NCI-H82 (cell line): ENCODE data around the gene ZNF648.
"Not testable (repeated sequence)": the region's sequence is repeated elsewhere in the genome, so short reads cannot be mapped to it uniquely, and the experiment has no call there.

ENCODE experiments used
- DNase-seq: peaks from one replicate; lab custom pipeline; 2025; lab: John Stamatoyannopoulos, UW

Gene ZNF648

DNA sequence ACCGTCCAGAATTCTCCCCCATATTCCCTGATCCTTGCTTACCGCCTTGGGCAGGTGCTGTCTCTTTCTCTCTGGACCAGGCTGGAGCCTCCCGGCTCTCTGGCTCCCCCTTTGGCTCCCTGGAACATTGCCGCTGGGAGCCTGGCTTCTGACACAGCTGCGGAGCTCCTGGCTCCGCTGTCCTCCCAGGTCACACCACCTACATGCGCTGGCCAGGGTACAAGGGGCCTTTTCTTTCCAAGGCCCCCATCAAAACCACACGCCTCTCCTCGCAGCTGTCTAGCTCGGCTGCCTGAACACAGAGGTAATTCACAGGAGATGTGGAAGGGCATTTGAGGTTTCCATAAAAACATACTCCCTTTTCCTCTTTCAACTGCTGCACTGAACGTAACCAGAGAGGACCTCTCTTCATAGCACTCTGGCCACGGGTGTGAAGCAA lies 7.5 kb upstream of the ZNF648 start:
- DNase-seq: peak; percentile 90

DNA sequence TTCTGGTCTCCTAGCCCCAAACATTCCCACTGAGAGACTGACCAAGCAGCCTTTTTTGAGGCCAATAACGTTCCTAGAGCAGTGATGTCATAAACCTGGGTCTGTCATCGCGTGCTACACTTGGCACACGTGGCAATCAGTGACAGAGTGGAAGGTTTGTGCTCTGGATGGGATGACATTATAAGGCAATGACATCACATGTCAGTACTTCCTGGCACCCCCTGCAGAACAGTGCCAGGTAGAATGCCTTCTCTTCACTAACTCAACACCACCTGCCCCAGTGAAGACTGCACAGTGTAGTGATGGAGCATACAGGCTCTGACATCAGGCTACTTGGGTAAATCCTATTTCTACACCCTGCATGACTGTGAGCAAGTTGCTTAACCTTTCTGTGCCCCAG lies 5.4 kb upstream of the ZNF648 start:
- no peak for DNase-seq

DNA sequence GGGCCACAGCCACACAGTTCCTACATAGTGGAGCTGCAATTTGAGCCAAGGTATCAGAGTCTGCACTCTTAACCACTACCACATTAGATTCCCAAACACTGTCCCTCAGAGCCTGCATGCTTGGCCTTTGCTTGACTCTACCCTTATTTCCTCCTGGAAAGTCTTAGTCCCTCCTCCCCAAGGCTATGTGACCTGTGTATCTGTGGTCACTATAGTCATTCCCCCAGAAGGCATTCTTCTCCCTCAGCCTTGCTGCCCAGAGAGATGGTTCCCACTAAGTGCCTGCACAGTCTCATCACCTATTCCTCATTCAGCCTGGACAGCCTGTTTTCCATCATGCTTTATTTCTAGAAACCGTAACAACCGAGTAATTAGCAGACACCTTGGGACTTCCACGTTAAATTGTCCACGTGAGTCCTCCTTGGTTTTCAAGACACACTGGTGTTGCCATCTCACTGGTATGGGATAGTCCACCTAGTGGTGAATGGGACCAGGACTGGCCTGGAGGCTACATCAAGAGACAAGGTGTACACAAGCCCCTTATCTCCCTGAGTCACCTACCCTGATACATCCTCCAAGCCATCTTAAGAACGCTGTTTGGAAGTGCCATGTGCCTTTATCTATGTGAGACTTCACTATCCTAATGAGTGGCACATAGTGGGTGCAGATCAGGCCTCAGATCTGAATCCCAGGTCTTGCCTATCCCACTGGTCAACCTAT lies 3.8 kb upstream of the ZNF648 start:
- no peak for DNase-seq

DNA sequence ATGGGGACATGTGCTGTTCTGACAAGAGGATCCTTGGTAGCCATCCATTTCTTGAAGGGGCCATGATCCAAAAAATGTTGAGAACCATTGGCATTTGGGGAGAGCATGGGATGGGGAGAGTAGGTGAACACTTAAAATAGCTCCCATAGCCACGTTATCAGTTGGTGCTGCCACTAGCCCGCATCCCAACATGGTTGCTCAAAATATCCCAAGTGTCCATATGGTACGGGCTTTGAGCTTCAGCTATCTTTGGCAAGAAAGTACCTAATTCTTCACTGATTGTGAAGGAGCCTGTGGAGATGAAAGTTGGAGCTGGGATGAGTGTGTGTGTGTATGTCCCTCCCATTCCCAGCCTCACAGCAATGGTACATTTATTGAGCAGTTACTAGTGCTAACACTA lies 3.1 kb upstream of the ZNF648 start:
- DNase-seq: no peak

DNA sequence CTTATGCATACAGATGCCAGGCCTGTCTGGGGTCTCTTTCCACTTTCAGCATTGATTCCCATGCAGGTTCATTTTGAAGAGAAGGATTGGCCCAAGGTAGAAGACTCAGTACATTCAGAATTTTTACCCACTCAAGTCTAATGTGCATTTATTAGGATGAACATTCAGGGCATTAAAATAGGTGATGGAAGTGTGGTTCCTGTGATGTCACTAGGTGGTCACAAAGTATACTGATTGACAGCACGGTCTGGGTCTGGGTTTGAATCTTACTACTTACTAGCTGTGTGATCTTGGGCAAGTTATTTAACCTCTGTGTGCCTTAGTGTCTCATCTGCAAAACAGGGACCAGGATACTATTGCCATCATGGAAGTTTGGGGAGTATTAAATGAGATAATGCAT lies 711 bp upstream of the ZNF648 start:
- no peak for DNase-seq

DNA sequence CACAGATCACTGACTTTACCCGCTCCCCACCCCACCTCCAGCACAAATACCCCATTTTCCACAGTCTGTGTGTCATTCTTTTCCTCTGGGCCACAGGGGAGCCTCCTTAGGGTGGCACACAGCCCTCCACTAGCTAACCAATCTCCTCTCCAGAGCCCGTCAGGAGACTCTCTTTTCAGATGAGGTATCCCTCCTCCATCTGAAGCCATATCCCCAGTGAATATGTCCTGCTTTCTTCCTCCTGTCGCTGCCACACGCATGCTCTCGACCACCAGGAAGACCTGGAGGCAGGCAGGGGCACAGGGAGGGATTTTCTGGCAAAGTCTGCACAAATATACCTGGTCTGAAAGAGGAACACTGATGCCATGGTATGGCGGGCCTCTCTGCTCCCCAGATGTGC lies 635 bp downstream of the ZNF648 start:
- no peak for DNase-seq

DNA sequence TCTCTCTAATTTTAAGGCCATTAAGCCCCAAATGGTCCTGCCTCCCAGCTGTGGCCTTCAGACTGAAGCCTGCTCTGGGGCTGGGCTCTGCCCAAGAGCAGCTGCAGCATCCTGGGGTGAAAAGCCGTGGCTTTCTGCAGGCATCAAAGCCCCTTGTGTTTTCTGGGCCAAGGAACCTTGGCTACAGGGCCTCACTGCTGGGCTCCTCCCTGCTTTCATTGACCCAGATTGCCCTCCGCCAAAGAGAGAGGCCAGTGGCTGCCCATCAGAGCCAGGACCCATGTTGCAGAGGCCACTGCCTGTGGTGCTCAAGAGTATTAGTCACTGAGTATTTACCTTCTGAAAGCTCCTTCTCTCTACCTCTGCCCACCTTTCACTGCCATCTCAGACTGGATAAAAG lies 1.6 kb downstream of the ZNF648 start:
- DNase-seq: no peak

DNA sequence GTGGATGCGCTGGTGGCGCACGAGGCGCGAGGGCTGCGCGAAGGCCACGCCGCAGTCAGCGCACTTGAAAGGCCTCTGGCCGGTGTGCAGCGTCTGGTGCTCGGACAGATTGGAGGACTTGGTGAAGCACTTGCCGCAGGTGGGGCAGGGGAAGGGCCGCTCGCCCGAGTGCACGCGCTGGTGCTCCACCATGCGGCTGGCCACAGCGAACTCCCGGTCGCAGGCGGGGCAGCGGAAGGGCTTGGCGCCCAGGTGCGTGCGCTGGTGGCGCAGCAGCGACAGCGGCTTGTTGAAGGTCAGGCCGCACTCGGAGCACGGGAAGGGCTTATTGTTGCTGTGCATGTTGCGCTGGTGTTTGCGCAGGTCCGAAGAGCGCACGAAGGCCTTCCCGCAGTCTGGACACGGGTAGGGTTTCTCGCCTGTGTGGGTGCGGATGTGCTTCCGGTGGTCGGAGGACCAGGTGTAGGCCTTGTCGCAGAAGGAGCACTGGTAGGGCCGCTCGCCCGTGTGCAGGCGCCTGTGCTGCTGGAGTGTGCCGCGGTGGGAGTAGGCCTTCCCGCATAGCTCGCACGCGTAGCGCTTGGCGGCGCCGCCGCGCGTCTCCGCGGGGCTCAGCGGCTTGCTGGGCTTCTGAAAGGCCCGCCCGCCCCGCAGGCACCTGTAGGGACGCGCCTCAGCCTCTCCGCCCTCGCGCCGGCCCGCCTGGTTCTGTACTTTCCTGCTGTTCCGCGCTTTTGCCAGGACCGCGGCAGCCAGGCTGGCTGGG lies 4.7 kb downstream of the ZNF648 start:
- DNase-seq: no peak

DNA sequence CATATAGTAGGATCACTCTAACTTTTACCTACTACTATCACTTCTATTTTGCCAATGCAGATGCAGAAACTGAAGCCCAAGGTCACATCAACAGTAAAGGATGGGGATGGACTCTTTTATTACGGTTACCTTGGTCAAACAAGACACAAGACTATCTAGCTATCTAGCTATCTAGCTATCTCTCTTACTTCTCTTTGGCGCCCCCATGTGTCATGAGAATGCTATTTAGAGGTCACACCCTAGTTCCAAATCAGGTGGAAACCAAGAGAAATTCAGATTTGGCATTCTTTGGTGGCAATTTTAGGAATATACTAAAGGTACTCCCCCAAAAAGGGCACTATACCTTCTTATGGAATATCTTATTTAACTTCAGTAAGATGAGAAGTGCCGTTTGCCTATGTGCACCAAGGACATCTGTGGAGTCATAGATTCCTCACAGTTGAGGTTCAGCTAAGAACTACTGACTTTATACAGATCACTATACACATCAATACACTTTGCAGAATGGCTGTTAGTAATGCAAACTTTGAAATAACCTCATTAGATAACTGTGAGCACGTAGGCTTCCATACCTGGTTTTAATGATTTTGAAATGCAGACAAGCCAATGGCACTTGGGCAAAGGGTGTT lies 6.7 kb downstream of the ZNF648 start:
- DNase-seq: peak; percentile 91

DNA sequence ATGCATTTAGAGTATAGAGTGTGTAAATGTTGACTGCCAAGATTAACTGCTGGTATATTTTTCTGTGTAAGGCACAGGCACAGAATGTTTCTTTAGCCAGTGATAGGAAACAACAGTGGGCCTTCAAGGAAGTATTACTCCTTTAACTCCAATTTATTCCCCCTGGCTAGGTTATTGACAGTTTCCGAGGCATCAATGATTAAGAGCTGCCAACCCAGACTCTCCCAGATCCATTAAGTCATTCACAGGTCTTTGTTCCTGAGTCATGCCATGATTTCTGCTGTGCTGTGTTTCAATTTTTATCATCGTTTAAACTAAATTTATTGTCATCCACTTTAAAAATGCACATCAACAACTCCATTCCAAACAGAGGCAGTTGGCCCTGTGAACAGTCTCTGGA lies 9.2 kb downstream of the ZNF648 start:
- no peak for DNase-seq

DNA sequence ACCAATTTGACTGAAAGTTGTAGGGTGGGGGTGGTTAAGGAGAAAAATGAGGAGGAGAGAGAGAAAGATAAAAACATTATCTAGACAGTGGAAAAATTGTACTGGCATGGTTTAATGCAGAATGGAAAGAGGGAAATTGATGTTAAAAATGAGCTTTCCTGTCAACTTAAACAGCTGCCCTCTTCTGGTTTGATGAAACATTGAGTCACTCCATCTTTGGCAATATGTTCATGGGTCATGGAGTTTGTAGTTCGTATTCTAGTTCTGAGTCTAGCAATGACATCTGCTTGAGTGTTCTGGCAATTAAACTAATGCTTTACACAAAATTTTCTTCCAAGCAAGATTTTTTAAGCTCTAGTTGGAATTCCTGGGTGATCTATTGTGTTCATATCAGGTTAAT lies 9.6 kb downstream of the ZNF648 start:
- no peak for DNase-seq

DNA sequence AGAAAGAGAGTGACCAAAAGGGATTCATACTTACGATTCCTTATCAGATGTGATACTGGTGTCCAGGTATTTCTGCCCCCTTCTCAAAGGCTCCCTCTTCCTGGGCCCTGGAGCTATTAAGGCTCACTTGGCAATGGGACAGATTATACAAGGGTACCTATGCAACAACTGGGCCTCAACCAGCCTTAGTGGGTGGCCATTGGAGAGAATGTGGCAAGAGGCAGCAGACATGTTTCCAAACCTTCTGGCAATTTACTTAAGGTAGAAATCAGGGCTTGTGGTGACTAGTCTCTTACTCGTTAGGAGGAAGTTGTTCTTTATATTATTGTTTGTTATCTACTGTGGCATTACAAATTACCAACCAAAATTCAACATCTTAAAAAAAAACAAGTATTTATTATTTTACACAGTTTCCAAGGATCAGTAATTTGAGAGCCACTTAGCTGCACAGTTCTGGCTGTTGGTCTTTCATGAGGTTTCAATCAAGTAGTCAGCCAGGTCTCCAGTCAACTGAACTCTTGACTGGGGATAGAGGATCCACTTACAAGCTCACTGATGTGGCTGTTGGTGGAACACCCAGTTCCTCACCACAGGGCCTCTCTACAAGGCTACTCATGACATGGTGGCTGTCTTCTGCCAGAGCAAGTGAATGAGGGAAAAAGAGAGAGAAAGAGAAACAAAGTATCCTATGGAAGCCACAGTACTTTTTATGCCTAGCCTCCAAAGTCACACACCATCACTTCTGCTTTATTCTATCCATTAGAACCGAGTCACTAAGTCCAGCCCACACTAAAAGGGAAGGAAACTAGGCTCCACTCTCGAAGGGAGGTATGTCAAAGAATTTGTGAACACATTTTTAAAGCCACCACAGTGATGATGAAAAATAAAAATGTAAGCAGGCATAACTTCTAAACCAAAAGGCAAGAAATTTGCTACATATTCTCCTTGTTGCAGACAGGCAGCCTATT lies 10.7 kb downstream of the ZNF648 start:
- no peak for DNase-seq

DNA sequence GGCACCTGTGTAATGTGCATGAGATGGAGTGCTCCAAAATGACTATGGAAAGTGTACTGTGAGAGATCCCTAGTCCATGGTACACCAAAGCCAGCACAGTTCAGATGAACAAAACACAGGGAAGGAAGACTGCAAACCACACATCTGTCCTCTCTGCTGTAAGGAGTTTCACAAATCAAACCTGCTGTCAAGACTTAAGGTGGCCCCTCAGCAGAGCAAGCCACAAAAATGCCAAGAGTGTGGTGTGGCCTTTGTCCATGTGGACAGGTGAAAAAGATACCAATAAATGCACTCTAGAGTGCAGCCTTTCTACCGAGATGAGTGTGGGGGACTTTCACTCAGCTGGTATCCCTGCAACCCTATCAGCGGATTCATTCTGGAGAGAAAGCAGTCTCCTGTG lies 12.9 kb downstream of the ZNF648 start:
- no peak for DNase-seq

DNA sequence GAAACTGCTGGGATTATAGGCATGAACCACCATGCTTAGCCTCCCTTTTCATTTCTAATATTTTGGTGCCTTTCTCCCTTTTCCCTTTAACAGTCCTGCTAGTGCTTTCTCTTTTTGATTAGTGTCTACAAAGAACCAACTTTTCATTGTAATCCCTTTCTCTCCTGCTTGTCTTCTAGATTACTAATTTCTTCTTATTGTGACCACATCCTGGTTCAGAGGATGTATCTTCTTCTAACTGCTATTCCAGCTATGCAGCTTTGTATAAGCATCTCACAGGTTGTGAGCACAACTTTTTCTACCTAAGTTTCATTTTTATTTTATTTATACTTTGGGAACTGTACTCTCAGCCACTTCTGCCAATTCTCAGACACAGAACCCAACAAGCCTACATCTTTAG lies 14.7 kb downstream of the ZNF648 start:
- DNase-seq: no peak

DNA sequence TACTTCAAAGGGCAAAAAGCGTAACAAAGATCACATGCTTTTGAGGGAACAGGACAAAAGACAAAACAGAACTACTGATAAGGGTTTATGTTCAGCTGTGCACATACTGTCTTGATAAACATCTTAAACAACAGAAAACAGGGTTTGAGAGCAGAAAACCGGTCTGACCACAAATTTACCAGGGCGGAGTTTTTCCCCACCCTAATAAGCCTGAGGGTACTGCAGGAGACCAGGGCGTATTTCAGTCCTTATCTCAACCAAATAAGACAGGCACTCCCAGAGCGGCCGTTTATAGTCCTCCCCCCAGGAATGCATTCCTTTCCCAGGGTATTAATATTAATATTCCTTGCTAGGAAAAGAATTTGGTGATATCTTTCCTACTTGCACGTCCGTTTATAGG lies 16.0 kb downstream of the ZNF648 start:
- DNase-seq: not testable (repeated sequence)

DNA sequence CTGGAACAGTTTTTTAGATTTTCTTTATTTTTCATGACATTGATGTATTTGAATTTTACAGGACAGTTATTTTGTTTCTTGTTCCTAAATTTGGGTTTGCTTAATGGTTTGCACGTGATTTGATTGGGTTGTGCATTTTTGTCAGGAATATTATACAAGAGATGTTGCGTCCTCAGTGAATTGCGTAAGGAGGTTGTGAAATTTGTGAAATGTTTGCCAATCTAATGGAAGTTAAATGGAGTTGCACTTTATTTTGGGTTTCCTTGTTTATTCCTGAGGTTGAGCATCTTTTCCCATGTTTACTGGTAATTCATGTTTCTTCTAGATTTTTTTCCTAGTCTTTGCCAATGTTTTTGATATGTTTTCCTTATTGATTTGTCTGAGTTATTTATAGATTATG lies 19.9 kb downstream of the ZNF648 start:
- DNase-seq: no peak

DNA sequence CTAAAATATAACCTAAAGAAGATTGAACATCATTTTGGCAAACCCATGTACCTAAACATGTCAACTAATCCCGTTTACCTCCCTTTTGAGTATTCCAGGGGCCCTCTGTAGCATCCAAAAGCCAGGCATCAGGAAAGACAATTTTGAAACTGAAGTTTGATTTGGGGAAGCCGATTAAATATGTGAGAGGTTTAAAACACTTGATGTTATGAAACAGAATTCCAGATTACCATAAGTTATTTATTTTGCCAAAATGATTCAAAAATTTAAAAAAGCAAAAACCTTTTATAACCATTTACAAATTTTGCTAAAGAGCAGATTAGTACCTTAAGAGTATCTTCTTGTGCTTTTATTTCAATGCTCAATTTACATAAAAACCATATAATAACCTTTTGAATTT lies 23.3 kb downstream of the ZNF648 start:
- DNase-seq: no peak

DNA sequence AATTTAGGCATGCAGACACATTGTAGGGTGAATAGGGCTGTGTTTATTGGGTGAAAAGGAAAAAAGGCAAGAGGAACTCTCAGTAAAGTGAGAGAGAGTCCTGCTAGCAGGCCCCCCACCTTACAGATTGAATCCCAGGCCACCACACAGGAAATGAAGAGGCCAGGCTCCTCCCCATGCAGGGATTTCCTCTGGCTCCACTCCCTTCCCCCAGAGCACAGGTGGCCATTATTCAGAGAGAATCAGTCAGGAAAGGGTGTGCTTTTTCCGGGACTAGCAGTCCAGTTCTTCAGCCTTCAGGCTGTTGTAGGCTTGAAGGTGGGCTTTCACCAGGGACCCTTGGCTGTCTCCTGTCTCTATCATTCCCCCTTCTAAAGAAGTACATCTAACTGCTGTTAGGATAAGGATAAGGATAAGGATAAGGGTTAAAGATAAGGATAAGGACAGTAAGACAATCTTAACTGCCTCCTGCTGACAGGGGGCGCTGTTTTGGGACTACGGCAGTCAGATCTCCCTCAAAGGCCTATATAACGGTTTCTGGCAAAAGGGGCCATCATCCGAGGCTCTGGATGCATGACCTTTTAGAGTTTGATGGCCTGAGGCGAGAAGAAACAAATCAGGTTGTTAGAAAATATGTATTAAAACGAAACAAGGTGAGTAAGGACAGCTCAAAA lies 26.3 kb downstream of the ZNF648 start:
- peak; percentile 38 for DNase-seq

DNA sequence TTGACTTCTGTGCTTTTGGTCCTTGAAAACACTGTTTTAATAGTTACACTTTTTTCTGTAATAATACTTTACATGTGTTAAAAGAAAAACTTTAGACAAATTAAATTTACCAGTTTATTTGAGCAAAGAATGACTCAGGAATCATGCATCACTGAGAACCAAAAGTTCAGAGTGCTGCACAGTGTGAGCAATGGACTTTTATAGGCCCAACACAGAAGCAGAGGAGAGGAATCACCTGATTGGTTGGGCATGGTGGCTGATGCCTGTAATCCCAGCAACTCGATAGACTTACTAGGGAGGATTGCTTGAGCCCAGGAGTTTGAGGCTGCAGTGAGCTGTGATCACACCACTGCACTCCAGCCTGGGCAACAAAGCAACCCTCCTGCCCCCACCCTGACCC lies 29.3 kb downstream of the ZNF648 start:
- peak; percentile 52 for DNase-seq

DNA sequence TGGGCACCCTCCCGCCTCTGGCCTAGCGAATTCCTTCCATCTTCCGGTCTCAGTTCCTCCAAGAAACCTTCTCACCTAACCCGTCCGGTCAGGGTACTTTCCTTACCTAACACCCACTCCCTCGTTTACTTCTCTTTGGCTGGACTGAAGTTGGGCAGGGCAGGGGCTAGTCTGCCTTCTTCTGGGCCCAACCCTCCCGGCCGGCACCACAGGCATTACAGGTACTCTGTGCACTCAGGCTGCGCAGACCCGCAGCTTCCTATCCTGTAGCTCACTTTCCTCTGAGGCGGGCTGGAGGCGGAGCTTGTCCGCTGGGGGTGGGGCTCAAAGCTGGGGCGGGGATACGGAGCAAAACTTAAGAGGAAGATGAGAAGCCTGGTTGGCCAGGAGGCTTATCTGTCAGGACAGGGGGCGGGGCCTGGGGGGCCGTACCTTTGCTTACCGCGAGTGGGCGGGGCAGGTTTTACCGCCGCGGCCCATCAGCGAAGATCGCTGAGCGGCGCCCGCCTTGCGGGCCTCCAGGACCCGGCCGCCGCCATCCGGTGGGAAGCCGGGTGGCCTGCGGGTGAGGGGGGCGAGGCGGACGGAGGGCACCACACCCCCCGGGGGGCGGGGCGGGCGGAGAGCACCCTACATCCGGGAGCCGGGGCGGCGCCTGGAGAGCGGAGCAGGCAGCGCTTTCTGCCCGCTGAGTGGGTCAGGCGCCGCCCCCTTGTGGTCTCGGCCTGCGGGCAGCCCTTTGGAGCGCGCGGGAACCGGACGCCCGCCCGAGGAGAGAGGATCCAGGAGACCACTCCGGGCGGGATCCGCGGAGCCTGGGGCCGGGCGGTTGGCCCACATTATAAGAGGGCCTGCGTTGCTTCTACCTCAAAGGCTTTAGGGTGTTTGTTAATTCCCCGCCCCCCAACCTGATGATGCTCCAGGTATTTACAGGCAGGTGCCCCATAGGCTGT lies 31.9 kb downstream of the ZNF648 start:
- DNase-seq: peak; percentile 99
